HG02642 (cell line): Measurements from ENCODE around the gene ACTR6.
A peak's percentile ranks its signal among the peaks of the same experiment; 100 is the strongest.
"Not testable (repeated sequence)": the region's sequence is repeated elsewhere in the genome, so short reads cannot be mapped to it uniquely, and the experiment has no call there.

Experiments used
- ATAC-seq: cut with Tn5 transposase; IDR thresholded peaks from one replicate; pipeline ENCODE4 v1.9.1; 2021; ENCODE audit warnings: mild to moderate bottlenecking; ENCODE audit not compliant: unreplicated experiment, poor library complexity

Gene ACTR6

GRCh38 chr12:100200463-100201181 lies at the start of gene ACTR6:
TSS of gene ACTR6 (plus strand) at chr12:100200815. CDS start at chr12:100200852, 37 bp downstream.
- peak; percentile 88 for ATAC-seq

GRCh38 chr12:100151769-100152168 lies 48.8 kb upstream of the ACTR6 start:
- no peak for ATAC-seq

- ATAC-seq = no peak
Observed at GRCh38 chr12:100153131-100153530, 47.5 kb upstream of the ACTR6 start.

GRCh38 chr12:100154474-100155247 lies 46.0 kb upstream of the ACTR6 start:
- ATAC-seq = peak; percentile 78

GRCh38 chr12:100156731-100157426 lies 43.7 kb upstream of the ACTR6 start:
- ATAC-seq = no peak

GRCh38 chr12:100157427-100157821 lies 43.2 kb upstream of the ACTR6 start:
- ATAC-seq = no peak

- no peak for ATAC-seq
Observed at GRCh38 chr12:100158535-100158934, 42.1 kb upstream of the ACTR6 start.

GRCh38 chr12:100159391-100160104 lies 41.1 kb upstream of the ACTR6 start:
- ATAC-seq = no peak

- ATAC-seq = peak; percentile 100
Observed at GRCh38 chr12:100163416-100164152, 37.0 kb upstream of the ACTR6 start.

GRCh38 chr12:100164153-100164704 lies 36.4 kb upstream of the ACTR6 start:
- ATAC-seq = peak; percentile 24

GRCh38 chr12:100165356-100165755 lies 35.3 kb upstream of the ACTR6 start:
- no peak for ATAC-seq

- ATAC-seq = no peak
Observed at GRCh38 chr12:100166232-100166631, 34.4 kb upstream of the ACTR6 start.

GRCh38 chr12:100168562-100168961 lies 32.1 kb upstream of the ACTR6 start:
- ATAC-seq = no peak

GRCh38 chr12:100169345-100169744 lies 31.3 kb upstream of the ACTR6 start:
- ATAC-seq = no peak

- no peak for ATAC-seq
Observed at GRCh38 chr12:100170313-100170858, 30.2 kb upstream of the ACTR6 start.

- ATAC-seq = no peak
Observed at GRCh38 chr12:100171248-100171647, 29.4 kb upstream of the ACTR6 start.

- no peak for ATAC-seq
Observed at GRCh38 chr12:100173111-100173510, 27.5 kb upstream of the ACTR6 start.

GRCh38 chr12:100174495-100174894 lies 26.1 kb upstream of the ACTR6 start:
- no peak for ATAC-seq

- not testable (repeated sequence) for ATAC-seq
Observed at GRCh38 chr12:100176493-100176892, 24.1 kb upstream of the ACTR6 start.
